Measurements from ENCODE around the gene NXT1.
A peak's percentile ranks its signal among the peaks of the same experiment; 100 is the strongest.
"Not testable (repeated sequence)": the region's sequence is repeated elsewhere in the genome, so short reads cannot be mapped to it uniquely, and the experiment has no call there.

NXT1 gene

GRCh38 chr20:23350196-23350903 is at the start of gene NXT1:
TSS of gene NXT1 (plus strand) at chr20:23350791. CDS start at chr20:23354042, 3,251 bp downstream.
- peak; percentile 97 for DNase-seq

DNA sequence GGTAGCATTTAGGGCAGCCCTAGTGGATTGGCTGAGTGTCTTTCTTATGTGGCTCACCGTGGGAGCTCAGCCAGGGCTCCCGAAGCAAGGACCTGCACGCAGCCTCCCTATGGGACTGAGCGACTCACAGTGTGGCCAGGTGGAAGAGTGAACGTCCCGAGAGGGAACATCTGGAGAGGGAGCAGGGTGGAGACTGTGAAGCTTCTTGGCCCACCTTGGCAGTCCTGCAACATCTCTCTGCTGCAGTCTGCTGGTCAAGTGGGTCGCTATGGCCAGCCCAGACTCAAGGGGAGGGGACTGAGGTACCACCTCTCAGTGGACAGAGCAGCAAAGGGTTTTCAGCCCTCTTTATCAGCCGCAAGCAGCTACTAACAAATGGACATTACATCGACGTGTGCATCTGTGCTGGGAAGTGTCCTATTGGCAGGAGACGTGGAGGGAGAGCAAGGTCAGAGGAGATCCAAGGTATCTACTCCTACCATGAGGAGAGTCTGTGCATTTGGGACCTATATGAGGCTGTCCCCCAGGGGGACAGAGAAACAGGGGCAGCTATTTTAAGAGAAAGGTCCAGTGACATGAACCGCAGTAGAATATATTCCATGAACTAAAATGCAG is 49.0 kb upstream of the NXT1 start:
- no peak for DNase-seq

DNA sequence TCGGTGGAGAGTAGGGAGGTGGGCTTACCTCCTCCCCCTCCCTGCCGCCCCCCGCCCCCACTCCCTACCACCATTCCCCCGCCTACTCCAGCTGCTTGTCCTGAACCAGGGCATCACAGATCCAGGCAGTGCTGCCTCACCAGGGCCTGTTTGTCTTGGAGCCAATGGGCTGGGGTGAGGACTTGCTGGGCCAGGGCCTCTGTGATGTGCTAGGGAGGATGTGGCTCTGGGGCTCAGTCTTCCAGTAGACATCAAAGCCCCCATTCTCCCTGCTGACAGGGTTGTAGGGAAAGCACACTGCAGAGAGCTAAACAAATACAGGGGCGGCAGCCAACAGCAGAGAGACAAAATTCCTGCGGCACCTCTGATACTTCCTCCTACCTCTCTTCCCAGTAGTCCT is 48.2 kb upstream of the NXT1 start:
- DNase-seq, result no peak

DNA sequence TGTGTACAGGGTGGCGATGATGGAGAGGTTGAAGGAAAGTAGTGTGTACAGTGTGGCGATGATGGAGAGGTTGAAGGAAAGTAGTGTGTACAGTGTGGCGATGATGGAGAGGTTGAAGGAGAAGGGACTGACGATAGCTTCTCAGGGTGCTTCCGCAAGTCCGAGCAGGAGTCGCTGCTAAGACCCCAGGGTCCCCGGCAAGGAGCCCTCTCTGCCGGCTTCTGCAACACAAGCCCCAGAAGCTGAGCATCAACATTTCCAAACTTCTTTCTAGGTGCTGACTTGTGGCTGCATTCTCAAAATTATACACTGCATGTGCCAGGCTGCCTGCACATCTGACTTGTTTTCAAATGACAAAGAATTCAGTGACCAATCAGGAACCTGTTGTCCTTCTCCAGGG is 47.8 kb upstream of the NXT1 start:
- DNase-seq, result no peak

GRCh38 chr20:23303325-23304102 is 47.1 kb upstream of the NXT1 start:
- DNase-seq, result no peak

GRCh38 chr20:23304616-23305015 is 46.0 kb upstream of the NXT1 start:
- DNase-seq, result no peak

GRCh38 chr20:23305098-23305497 is 45.5 kb upstream of the NXT1 start:
- DNase-seq, result no peak

- not testable (repeated sequence) for DNase-seq
Measured at GRCh38 chr20:23307393-23307792, 43.2 kb upstream of the NXT1 start.

GRCh38 chr20:23308024-23308423 is 42.6 kb upstream of the NXT1 start:
- DNase-seq, result no peak

DNA sequence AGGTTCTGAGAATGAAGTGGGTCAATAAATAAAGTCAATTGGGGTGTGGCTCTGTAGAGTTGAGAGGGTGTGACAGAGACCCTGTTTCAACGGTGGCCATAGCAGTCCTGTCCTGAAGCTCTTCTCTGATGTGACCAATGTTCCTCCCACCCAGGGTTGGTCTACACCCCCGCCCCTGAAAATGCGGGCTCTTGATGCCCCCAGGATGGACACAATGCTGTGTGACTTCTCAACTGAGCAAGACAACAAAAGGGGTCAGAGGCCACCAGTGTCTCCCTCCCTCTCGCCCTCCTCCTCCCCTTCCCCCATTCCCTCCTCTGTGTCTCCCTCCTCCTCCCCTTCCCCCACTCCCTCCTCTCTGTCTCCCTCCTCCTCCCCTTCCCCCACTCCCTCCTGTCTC is 41.7 kb upstream of the NXT1 start:
- DNase-seq, result no peak

GRCh38 chr20:23309781-23310180 is 40.8 kb upstream of the NXT1 start:
- no peak for DNase-seq

DNA sequence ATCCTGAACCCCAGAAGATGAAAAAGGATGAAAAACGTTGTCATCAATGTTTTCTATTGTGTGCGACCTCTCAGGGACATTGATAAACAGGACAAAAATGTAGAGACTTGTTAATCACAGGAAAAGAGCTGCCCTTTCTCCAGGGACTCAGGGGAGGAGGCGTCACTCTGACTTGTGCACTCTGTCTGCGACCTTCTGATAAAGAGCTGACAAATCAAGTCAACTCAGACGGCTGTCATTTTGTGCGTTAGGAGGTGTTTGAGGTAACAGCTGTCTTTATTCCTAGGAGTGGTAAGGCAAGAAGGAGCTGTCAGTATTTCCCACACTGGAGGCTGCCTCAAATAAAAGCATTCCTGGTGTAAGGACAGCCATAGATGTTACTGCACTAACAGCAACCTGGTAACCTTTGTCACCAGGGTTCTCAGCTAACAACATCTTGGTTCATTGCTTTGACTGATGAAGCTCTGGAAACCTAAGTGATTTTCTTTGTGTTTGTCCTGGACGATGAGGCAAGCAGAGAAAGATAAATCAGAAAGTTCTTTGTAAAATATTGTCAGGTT is 38.6 kb upstream of the NXT1 start:
- no peak for DNase-seq

- no peak for DNase-seq
Measured at GRCh38 chr20:23313271-23313670, 37.3 kb upstream of the NXT1 start.

DNA sequence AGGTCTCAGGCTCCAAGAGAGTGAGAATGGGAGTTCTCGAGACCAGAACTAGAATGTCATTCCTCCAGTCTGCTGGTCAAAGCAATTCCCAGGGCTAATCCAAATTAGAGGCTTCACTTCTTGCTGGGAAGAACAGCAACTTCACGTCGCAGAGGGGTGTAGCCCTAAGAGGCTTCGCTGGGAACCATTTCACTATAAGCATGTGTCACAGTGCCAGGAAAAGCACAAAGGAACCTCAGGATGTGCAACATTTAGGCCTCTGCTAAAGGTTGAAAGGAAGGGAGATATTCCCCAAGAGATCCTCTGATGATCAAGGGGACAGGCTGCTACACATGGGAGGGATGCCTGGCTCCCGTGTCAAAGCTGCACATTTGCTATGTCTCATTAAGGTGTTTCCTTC is 35.9 kb upstream of the NXT1 start:
- no peak for DNase-seq

GRCh38 chr20:23315099-23315498 is 35.5 kb upstream of the NXT1 start:
- no peak for DNase-seq

DNA sequence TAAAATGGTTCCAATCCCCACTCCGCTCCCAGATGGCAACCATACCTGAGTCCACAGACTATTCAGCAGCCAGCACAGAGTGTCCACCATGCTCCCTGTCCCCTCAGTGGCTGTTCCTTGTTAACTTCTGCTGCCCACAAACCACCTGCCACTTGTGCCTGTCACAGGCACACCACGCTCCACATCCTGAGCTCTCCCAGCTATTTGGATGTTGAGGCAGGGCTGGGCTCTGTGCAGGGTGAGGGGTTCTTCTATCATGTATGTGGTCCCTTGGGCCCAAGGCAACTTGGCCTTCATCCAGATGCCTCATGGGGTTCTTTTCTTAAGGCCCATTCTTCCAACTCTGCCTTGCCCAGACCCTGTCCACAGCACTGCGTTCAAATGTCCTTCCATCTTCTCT is 34.0 kb upstream of the NXT1 start:
- DNase-seq, result no peak

DNA sequence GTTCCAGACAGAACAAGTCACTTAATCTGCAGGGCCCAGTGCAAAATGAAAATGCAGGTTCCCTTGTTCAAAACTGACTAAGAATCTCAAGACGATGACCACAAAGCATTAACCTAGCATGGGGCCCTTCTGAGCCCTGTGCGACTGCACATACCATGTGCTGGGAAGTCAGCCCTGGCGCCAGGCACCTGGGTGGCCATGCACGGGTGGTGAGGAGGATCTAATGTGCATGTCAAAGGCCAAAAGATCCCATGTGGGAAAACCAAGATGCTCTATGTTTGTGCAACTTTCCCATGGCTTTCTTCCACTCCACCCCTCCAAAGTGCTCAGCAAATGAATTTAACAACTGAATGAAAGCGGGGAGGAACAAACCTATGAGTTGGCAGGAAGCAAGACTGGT is 33.5 kb upstream of the NXT1 start:
- no peak for DNase-seq

DNA sequence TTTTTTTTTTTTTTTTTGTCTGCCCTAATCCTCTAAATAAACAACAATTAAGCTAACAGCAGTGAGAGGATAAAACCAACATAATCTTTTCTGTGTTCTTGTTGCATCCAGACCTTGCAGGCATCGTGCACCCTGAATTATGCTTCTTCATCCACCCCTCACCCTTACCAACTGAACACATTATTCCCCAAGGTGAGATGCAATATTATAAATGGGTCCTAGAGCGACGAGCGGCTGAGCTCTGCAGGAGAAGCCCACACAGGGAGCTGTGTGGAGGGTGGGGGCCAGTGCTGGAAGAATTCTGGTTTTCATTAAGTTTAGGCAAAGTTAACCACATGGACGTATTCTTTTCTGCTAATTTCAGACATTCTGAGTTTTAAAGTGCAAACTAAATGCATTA is 32.2 kb upstream of the NXT1 start:
- no peak for DNase-seq

DNA sequence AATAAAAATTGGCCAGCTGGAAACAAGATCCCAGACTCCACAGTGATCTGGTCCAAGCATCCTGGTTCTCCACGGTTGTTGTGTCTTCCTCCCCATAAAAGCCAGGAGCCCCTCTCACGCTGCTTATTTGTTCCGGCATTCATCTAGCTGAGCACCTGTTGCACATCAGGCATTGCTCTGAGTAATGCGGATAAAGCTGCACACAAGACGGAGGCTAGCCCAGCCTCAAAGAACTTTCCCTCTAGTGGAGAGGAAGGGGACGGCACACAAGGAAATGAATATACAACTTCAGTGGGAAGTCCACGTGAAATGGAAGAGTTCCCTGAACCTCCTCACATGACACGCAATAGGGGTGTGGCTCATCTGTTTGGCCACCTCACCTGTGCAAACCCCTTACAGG is 30.3 kb upstream of the NXT1 start:
- no peak for DNase-seq

DNA sequence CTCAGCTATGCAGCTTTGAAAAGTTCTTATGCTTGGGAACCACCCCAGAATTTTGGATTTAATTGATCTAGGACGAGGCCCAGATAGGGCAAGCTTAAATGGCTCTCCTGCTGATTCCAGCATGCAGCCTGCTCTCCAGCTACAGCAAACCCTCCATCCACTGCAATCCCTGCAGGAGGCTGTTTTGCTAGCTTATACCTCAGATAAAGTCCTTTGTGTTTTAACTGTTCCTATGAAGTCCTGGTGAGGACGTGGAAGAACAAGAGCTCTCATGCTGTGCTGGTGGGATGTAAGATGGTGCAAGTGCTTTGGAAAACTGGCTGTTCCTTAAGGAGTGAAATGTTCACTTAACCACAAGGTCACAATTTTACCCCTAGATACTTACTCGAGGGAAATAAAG is 25.5 kb upstream of the NXT1 start:
- DNase-seq, result no peak

- no peak for DNase-seq
Measured at GRCh38 chr20:23326774-23327173, 23.8 kb upstream of the NXT1 start.

DNA sequence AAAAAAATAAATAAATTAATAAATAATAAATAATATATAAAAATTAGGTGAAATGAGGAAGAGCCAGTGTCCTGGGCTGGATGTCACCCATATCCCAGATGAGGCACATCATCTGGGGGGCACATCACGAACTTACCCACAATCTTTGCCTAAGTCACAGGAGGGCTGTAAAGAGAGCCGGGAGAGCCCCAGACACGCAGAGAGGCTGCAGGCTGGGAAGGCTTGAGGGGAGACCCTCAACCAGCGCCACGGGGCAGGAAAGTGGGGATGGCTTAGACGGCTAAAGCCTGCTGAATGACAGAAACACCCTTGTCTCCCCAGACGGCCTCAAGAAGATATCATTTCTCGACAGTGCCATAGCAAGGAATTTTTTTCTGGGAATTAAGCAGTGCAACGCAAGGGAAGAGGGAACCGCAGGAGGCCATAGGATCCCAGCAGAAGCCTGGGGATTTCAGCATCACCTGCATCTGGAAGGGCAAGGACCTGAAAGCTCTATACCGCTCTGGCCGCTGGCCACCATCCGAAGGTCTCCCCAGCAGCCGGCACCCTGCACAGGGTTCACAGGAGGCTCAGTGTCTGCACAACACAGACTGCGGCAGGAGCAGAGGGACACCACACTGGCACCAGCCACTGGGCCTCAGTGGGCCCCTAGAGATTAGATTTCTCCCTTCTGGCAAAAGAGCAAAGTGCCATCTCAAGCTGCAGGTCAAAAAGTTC is 22.8 kb upstream of the NXT1 start:
- DNase-seq, result no peak

Measured in stimulated activated CD4-positive, alpha-beta T cell treated with anti-CD3 and anti-CD28 coated beads, Interleukin-4, amount 100 ng/mL, for 24 hours (primary cell).